IMR-90 (cell line): Measurements from ENCODE around the gene ASXL3. TPM values are rescaled to one million over a fixed set of nuclear protein-coding genes. Genes with fewer than 3 reads are reported as not detected.

Source experiments
- ATAC-seq: fragments of 200-7000 bp; cut with Tn5 transposase; 2 replicates; pipeline ENCODE4 v1.9.1; 2020; ENCODE audit warnings: low read depth, mild to moderate bottlenecking, moderate library complexity
- BruUV-seq: library from RNA; stranded (reverse); fragments of 400-500 nt; replicated peaks from 2 replicates; lab custom pipeline; 2021; lab: Mats Ljungman, UMichigan
- CTCF ChIA-PET: fragments of 300-600 bp; formaldehyde crosslinking; extraction: SDS; loops from one replicate; lab custom pipeline; 2021; ENCODE audit warnings: antibody characterized with exemption; lab: Yijun Ruan, JAX
- POLR2A ChIA-PET: fragments of 300-600 bp; sonication (Branson Sonifier 250); formaldehyde crosslinking; loops from one replicate; lab custom pipeline; 2022; ENCODE audit warnings: antibody characterized with exemption; ENCODE audit not compliant: unreplicated experiment; lab: Charles Lee
- DNase-seq: peaks from one replicate; pipeline ENCODE4 v3.0.0; 2013
- H2AFZ ChIP-seq: replicated peaks from 2 replicates; pipeline ENCODE3; 2013; ENCODE audit warnings: low read length, mild to moderate bottlenecking; ENCODE audit not compliant: poor library complexity
- H2AK5ac ChIP-seq: 2 replicates; pipeline ENCODE4 v1.6.1; 2013; ENCODE audit warnings: low read depth, low read length, inconsistent platforms
- H2AK9ac ChIP-seq: replicated peaks from 2 replicates; pipeline ENCODE3; 2013; ENCODE audit warnings: mild to moderate bottlenecking, low read depth, low read length, moderate library complexity; ENCODE audit not compliant: poor library complexity
- H2BK120ac ChIP-seq: 2 replicates; pipeline ENCODE4 v1.6.1; 2013; ENCODE audit warnings: low read depth, low read length, inconsistent platforms
- H2BK15ac ChIP-seq: 3 replicates; pipeline ENCODE4 v1.6.1; 2013; ENCODE audit warnings: low read depth, low read length, inconsistent platforms
- H2BK20ac ChIP-seq: 2 replicates; pipeline ENCODE4 v1.6.1; 2013; ENCODE audit warnings: low read depth, mild to moderate bottlenecking, inconsistent platforms, low read length, moderate library complexity
- H2BK5ac ChIP-seq: 2 replicates; pipeline ENCODE4 v1.6.1; 2013; ENCODE audit warnings: mild to moderate bottlenecking, low read depth, low read length, inconsistent platforms; ENCODE audit not compliant: poor library complexity, severe bottlenecking
- H3K14ac ChIP-seq: replicated peaks from 2 replicates; pipeline ENCODE4 v1.6.1; 2013; ENCODE audit warnings: low read depth, low read length, inconsistent platforms
- H3K18ac ChIP-seq: 2 replicates; pipeline ENCODE4 v1.6.1; 2013; ENCODE audit warnings: low read depth, low read length, control low read depth
- H3K23ac ChIP-seq: 2 replicates; pipeline ENCODE4 v1.6.1; 2013; ENCODE audit warnings: low read depth, low read length, inconsistent platforms
- H3K27ac ChIP-seq: 2 replicates; pipeline ENCODE4 v1.5.1; 2013; ENCODE audit warnings: mild to moderate bottlenecking, control low read depth, low read length; ENCODE audit not compliant: insufficient read depth
- H3K27me3 ChIP-seq: 2 replicates; pipeline ENCODE4 v1.6.1; 2013; ENCODE audit warnings: low read length; ENCODE audit not compliant: control insufficient read depth, insufficient read depth
- H3K36me3 ChIP-seq: 2 replicates; pipeline ENCODE4 v1.6.1; 2013; ENCODE audit warnings: low read length, mixed read lengths; ENCODE audit not compliant: control insufficient read depth, insufficient read depth
- H3K4ac ChIP-seq: 2 replicates; pipeline ENCODE4 v1.6.1; 2013; ENCODE audit warnings: low read depth, low read length, inconsistent platforms
- H3K4me1 ChIP-seq: 2 replicates; pipeline ENCODE4 v1.6.1; 2013; ENCODE audit warnings: low read length, mixed read lengths; ENCODE audit not compliant: control insufficient read depth, insufficient read depth
- H3K4me2 ChIP-seq: 2 replicates; pipeline ENCODE4 v1.6.1; 2013; ENCODE audit warnings: low read depth, mild to moderate bottlenecking, control low read depth, low read length, moderate library complexity
- H3K4me3 ChIP-seq: 2 replicates; pipeline ENCODE4 v1.5.1; 2013; ENCODE audit warnings: low read depth, mild to moderate bottlenecking, control low read depth, low read length, moderate library complexity; ENCODE audit not compliant: insufficient read depth
- H3K56ac ChIP-seq: 2 replicates; pipeline ENCODE4 v1.6.1; 2013; ENCODE audit warnings: low read length, inconsistent platforms; ENCODE audit not compliant: insufficient read depth; ENCODE audit errors: extremely low read depth
- H3K79me1 ChIP-seq, 2 experiments: 2 replicates each; pipeline ENCODE4 v1.6.1; 2013; ENCODE audit warnings: low read length in 2 of 2, inconsistent platforms in 1 of 2, low read depth in 1 of 2
- H3K9ac ChIP-seq: 2 replicates; pipeline ENCODE4 v1.6.1; 2013; ENCODE audit warnings: low read depth, low read length, control low read depth
- H3K9me1 ChIP-seq: 2 replicates; pipeline ENCODE4 v1.6.1; 2013; ENCODE audit warnings: low read length, inconsistent platforms; ENCODE audit not compliant: insufficient read depth
- H3K9me3 ChIP-seq: 2 replicates; pipeline ENCODE4 v1.6.1; 2013; ENCODE audit warnings: low read length; ENCODE audit not compliant: control insufficient read depth, insufficient read depth
- H4K20me1 ChIP-seq: 2 replicates; pipeline ENCODE4 v1.6.1; 2013; ENCODE audit warnings: low read length, inconsistent platforms; ENCODE audit not compliant: insufficient read depth
- H4K5ac ChIP-seq: 2 replicates; pipeline ENCODE4 v1.6.1; 2013; ENCODE audit warnings: mild to moderate bottlenecking, low read depth, low read length, control low read depth
- H4K8ac ChIP-seq, 2 experiments: 2 replicates each; pipeline ENCODE4 v1.6.1; 2013; ENCODE audit warnings: low read depth in 2 of 2, low read length in 2 of 2, control low read depth in 1 of 2, inconsistent platforms in 1 of 2
- H4K91ac ChIP-seq: 2 replicates; pipeline ENCODE4 v1.6.1; 2013; ENCODE audit warnings: low read depth, low read length, inconsistent platforms; ENCODE audit not compliant: insufficient read depth
- BHLHE40 ChIP-seq: fragments of 150-350 bp; IDR thresholded peaks from 2 replicates; pipeline ENCODE4 v1.6.1; 2016; ENCODE audit warnings: mild to moderate bottlenecking, low read depth, low read length
- CEBPB ChIP-seq: IDR thresholded peaks from 2 replicates; pipeline ENCODE4 v1.6.1; 2012; ENCODE audit warnings: low read depth, low read length, improper control_type of control experiment
- CHD1 ChIP-seq: IDR thresholded peaks from 2 replicates; pipeline ENCODE4 v1.6.1; 2012; ENCODE audit warnings: low read depth, low read length, improper control_type of control experiment
- CTCF ChIP-seq: conservative IDR thresholded peaks from 2 replicates; pipeline ENCODE4 v1.5.1; 2012; ENCODE audit warnings: mild to moderate bottlenecking, low read depth, low read length, improper control_type of control experiment
- ELK1 ChIP-seq: fragments of 150-350 bp; IDR thresholded peaks from 2 replicates; pipeline ENCODE4 v1.6.1; 2016; ENCODE audit warnings: low read depth, mild to moderate bottlenecking, low read length, moderate library complexity, borderline replicate concordance
- FOS ChIP-seq: fragments of 150-350 bp; IDR thresholded peaks from 2 replicates; pipeline ENCODE4 v1.6.1; 2016; ENCODE audit warnings: low read depth, low read length
- MAFK ChIP-seq: IDR thresholded peaks from 2 replicates; pipeline ENCODE4 v1.6.1; 2012; ENCODE audit warnings: low read depth, low read length, improper control_type of control experiment
- MAZ ChIP-seq: IDR thresholded peaks from 2 replicates; pipeline ENCODE4 v1.6.1; 2012; ENCODE audit warnings: low read depth, mild to moderate bottlenecking, low read length, improper control_type of control experiment, moderate library complexity, borderline replicate concordance
- MXI1 ChIP-seq: IDR thresholded peaks from 2 replicates; pipeline ENCODE4 v1.6.1; 2012; ENCODE audit warnings: low read depth, mild to moderate bottlenecking, low read length, moderate library complexity, borderline replicate concordance
- NFE2L2 ChIP-seq: fragments of 150-350 bp; IDR thresholded peaks from 2 replicates; pipeline ENCODE4 v1.6.1; 2016; ENCODE audit warnings: low read depth, mild to moderate bottlenecking, low read length
- POLR2A ChIP-seq: IDR thresholded peaks from 2 replicates; pipeline ENCODE4 v1.6.1; 2012; ENCODE audit warnings: mild to moderate bottlenecking, low read depth, low read length
- RAD21 ChIP-seq: IDR thresholded peaks from 2 replicates; pipeline ENCODE4 v1.6.1; 2012; ENCODE audit warnings: low read length, improper control_type of control experiment
- RCOR1 ChIP-seq: IDR thresholded peaks from 2 replicates; pipeline ENCODE4 v1.6.1; 2012; ENCODE audit warnings: mild to moderate bottlenecking, low read length, improper control_type of control experiment; ENCODE audit not compliant: insufficient replicate concordance
- RFX5 ChIP-seq: IDR thresholded peaks from 2 replicates; pipeline ENCODE4 v1.8.0; 2012; ENCODE audit warnings: low read depth, mild to moderate bottlenecking, low read length, moderate library complexity
- SMC3 ChIP-seq: fragments of 150-350 bp; IDR thresholded peaks from 2 replicates; pipeline ENCODE4 v1.6.1; 2016; ENCODE audit warnings: low read depth, mild to moderate bottlenecking, antibody characterized with exemption, low read length, moderate library complexity
- USF2 ChIP-seq: fragments of 150-350 bp; IDR thresholded peaks from 2 replicates; pipeline ENCODE4 v1.6.1; 2017; ENCODE audit warnings: mild to moderate bottlenecking, antibody characterized with exemption, low read length, low read depth
- WGBS, 2 experiments: methylation state at CpG; one replicate each; pipeline versions ENCODE4 v1.1.5 to v1.1.7; 2013; ENCODE audit warnings: missing lambda C conversion rate in 2 of 2; ENCODE audit not compliant: insufficient read length in 1 of 2; ENCODE audit errors: extremely low coverage in 2 of 2; 5-methylcytosine and 5-hydroxymethylcytosine counted together
- dilution Hi-C: fragments of 300-500 bp; cut with HindIII; formaldehyde crosslinking; loops from one replicate; pipeline ENCODE4 v1.14.3; 2018; ENCODE audit warnings: low sequenced_read_pairs; ENCODE audit not compliant: unreplicated experiment
- in situ Hi-C: fragments of 300-500 bp; cut with MboI; formaldehyde crosslinking; loops from 3 replicates; pipeline ENCODE4 v1.14.3; 2019; ENCODE audit warnings: low sequenced_read_pairs, inconsistent platforms, mixed read lengths
- intact Hi-C: fragments of 100-400 bp; cut with micrococcal nuclease; formaldehyde crosslinking; loops from 2 replicates; pipeline ENCODE4 v1.10.0; 2022
- polyA plus RNA-seq, 3 experiments: library from polyadenylated mRNA; depleted of rRNA; stranded (reverse); fragments of >200 nt; gene quantifications; 2 replicates each; pipeline ENCODE4 v1.2.3, GENCODE V29; 2012; ENCODE audit warnings: low replicate concordance in 1 of 3
- total RNA-seq: library from RNA; depleted of rRNA; stranded (reverse); fragments of >200 nt; gene quantifications from 2 replicates; pipeline ENCODE4 v1.2.3, GENCODE V29; 2012

Gene ASXL3
- total and polyA plus RNA-seq, 2 of the 4 experiments (the other 2 are of a cell fraction) = 0.03 to 0.54 TPM

DNA sequence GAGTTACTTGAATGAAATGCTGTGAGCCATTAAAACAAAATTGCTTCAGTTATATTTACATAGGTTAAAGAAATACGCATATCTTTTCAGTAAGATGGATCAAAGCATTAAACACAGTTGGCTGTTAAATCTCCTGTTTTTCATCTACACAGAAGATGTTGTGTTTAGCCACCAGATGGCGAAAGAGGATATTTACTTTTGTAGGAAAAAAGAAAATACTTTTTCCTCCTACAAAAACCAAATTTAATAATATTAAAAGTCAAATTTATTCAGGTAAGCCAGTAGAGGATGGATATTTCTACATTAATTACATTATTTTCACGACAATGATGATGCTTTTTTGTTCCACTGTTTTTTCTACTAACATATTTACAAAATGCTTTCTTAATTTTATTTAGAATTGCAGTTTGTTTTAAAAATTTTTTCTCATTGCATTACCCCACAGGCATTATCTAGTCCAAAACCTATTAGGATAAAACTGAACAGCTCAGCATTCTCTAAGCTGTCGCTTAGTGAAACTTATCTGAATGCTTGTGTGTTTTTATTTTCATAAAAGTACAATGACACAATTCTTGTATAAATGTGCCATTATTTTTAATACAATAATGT is 173.7 kb downstream of the ASXL3 start:
- no peak for ATAC-seq
- peaks cover 3% of the 10 kb centered on the region; the same call in 1 of the 2 replicates for H3K4me1 ChIP-seq
- dilution Hi-C loops (no loop called here), intact Hi-C loops (loop anchor here (5.0 to 10.0 kb wide), 3 partner anchors 99 to 1236 kb away; no protein-coding TSS in a partner anchor), in situ Hi-C loops (no loop called here)
- H3K79me1 ChIP-seq = no peaks in the 10 kb centered on the region
- no peak for TF ChIP-seq MAZ
- no peak for TF ChIP-seq POLR2A
- TF ChIP-seq NFE2L2 = no peak
- no peak for TF ChIP-seq FOS
- TF ChIP-seq RCOR1 = no peak
- peak; percentile 35; the same call in 1 of the 2 replicates for TF ChIP-seq SMC3
- TF ChIP-seq ELK1 = no peak
- TF ChIP-seq USF2 = no peak
- peak; percentile 24; the same call in 1 of the 2 replicates for TF ChIP-seq RAD21
- peak; percentile 50 for TF ChIP-seq CTCF
- no peak for TF ChIP-seq RFX5
- no peak for TF ChIP-seq BHLHE40
- TF ChIP-seq CEBPB = no peak
- TF ChIP-seq MAFK = no peak
- TF ChIP-seq MXI1 = no peak
- TF ChIP-seq CHD1 = no peak
- POLR2A ChIA-PET = no interaction called here
- 0 out of 2 replicates have a peak, but pooled peaks cover 1% of the 10 kb centered on the region for H3K27me3 ChIP-seq
- H3K56ac ChIP-seq = no peak overlapping the region
- no peaks in the 10 kb centered on the region for H3K9me3 ChIP-seq
- H3K36me3 ChIP-seq = no peaks in the 10 kb centered on the region
- no peak overlapping the region for H3K4ac ChIP-seq
- H4K8ac ChIP-seq = no peak overlapping the region
- no peak overlapping the region for H2BK5ac ChIP-seq
- no peak overlapping the region for H3K23ac ChIP-seq
- no peak overlapping the region for H4K91ac ChIP-seq
- peak; percentile 39 for DNase-seq
- no peaks in the 10 kb centered on the region for H4K20me1 ChIP-seq
- no peak overlapping the region for H2AFZ ChIP-seq
- H2BK120ac ChIP-seq = no peak overlapping the region
- no peak overlapping the region for H3K4me2 ChIP-seq
- no peak overlapping the region for H2BK20ac ChIP-seq
- H3K9me1 ChIP-seq = no peaks in the 10 kb centered on the region
- no peak overlapping the region for H3K18ac ChIP-seq
- H3K27ac ChIP-seq = no peak overlapping the region
- no peak overlapping the region for H2AK9ac ChIP-seq
- H2BK15ac ChIP-seq = no peak overlapping the region
- no TSS peak for BruUV-seq
- CTCF ChIA-PET = no interaction called here
- H3K4me3 ChIP-seq = no peak overlapping the region
- no peak overlapping the region for H2AK5ac ChIP-seq
- no CpG with 5 or more reads among the region's 4 CpGs for WGBS, 2 experiments
- no peak overlapping the region for H4K5ac ChIP-seq
- H3K9ac ChIP-seq = no peak overlapping the region
- no peak overlapping the region for H3K14ac ChIP-seq
